ENCODE measurements around the gene FNBP1L. TPM values are rescaled to one million over a fixed set of nuclear protein-coding genes. Genes with fewer than 3 reads are reported as not detected.

Gene FNBP1L
- total RNA-seq, 1 donor from 2014 or later: 107 TPM

DNA sequence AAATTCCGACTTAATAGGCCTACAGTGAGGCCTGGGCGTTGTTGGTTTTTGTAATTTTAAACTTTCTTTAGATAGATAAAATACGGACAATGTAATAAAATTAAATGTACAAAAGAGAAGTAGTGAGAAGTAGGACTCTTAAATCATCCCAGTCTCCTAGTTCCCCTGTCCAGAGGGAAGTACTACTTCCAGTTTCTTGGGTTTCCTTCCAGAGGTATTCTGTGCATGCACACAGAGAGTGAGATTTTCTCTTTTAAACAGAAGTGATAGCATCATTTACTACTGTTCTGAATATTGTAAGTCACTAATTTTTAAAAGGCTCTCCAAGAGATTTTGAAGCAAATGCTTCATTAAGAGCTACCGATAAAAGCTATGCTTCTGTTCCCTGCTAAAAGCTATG is 7.2 kb upstream of the FNBP1L start:
- Mint-ChIP-seq H3K9me3 (ENCODE audit: unreplicated experiment) (no peaks in the 10 kb centered on the region), H3K36me3 (ENCODE audit: low read depth, unreplicated experiment) (no peaks in the 10 kb centered on the region), H3K4me1 (ENCODE audit: unreplicated experiment) (peaks cover 3% of the 10 kb centered on the region), H3K27me3 (ENCODE audit: unreplicated experiment) (peaks cover 4% of the 10 kb centered on the region), H3K27ac (ENCODE audit: unreplicated experiment) (no peak overlapping the region), H3K4me3 (ENCODE audit: unreplicated experiment) (no peak overlapping the region)
- no peak for DNase-seq (ENCODE audit: low spot score)
- TF ChIP-seq, protein P1, sequence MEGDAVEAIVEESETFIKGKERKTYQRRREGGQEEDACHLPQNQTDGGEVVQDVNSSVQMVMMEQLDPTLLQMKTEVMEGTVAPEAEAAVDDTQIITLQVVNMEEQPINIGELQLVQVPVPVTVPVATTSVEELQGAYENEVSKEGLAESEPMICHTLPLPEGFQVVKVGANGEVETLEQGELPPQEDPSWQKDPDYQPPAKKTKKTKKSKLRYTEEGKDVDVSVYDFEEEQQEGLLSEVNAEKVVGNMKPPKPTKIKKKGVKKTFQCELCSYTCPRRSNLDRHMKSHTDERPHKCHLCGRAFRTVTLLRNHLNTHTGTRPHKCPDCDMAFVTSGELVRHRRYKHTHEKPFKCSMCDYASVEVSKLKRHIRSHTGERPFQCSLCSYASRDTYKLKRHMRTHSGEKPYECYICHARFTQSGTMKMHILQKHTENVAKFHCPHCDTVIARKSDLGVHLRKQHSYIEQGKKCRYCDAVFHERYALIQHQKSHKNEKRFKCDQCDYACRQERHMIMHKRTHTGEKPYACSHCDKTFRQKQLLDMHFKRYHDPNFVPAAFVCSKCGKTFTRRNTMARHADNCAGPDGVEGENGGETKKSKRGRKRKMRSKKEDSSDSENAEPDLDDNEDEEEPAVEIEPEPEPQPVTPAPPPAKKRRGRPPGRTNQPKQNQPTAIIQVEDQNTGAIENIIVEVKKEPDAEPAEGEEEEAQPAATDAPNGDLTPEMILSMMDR (IDR thresholded peaks at IDR 0.05; ENCODE audit: unreplicated experiment): no peak

DNA sequence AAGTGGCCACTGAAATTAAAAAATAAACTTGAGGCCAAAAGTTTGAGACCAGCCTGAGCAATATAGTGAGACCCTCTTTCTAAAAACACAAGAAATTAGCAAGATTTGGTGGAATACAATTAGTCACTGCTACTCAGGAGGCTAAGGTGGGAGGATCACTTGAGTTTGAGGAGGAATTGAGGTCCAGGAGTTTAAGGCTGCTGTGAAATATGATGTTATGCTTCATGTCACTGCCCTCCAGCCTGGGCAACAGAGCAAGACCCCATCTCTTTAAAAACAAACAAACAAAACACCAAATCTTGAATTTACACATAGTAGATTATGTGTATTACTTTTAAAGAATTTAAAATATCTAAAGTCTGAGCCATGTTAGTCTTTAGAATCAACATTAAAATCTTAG is 6.3 kb upstream of the FNBP1L start:
- TF ChIP-seq, protein P1 (IDR thresholded peaks at IDR 0.05; ENCODE audit: unreplicated experiment): no peak
- Mint-ChIP-seq H3K9me3 (ENCODE audit: unreplicated experiment) (no peaks in the 10 kb centered on the region), H3K4me3 (ENCODE audit: unreplicated experiment) (no peak overlapping the region), H3K27ac (ENCODE audit: unreplicated experiment) (no peak overlapping the region), H3K27me3 (ENCODE audit: unreplicated experiment) (peaks cover 3% of the 10 kb centered on the region), H3K36me3 (ENCODE audit: low read depth, unreplicated experiment) (no peaks in the 10 kb centered on the region), H3K4me1 (ENCODE audit: unreplicated experiment) (peaks cover 6% of the 10 kb centered on the region)
- DNase-seq (ENCODE audit: low spot score): no peak

DNA sequence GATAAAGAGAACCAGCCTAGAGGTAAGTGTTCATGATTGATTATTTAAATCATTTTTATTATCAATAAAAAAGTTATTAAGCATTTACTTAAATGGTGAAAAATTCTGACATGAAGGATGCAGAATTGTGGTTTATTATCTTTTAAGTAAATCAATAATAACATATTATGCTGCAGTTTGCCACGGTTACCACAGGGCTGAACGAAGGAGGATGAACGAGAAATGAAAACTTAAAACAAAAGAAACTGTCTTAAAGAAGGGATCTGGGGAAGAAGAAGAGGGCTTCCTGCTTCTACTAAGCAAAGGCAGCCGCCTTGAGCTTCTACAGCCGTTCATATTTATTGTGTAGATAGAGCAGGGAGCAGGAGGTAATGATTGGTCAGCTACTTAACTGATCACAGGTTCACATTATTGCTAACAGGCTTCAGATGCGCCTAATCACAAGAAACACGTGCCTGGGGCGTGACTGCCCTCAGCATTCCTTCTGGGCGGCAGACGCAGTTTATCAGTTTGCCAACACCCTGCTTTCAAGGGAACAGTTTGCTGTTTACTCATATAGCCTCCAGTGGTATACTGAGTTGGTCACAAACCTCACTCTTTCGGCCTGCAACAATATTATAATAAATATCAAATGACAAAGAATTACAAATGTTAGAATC is 5.8 kb upstream of the FNBP1L start:
- no peaks in the 10 kb centered on the region for H3K36me3 Mint-ChIP-seq (ENCODE audit: low read depth, unreplicated experiment)
- H3K4me3 Mint-ChIP-seq (ENCODE audit: unreplicated experiment): no peak overlapping the region
- DNase-seq (ENCODE audit: low spot score): no peak
- H3K4me1 Mint-ChIP-seq (ENCODE audit: unreplicated experiment): peaks cover 12% of the 10 kb centered on the region
- TF ChIP-seq, protein P1 (IDR thresholded peaks at IDR 0.05; ENCODE audit: unreplicated experiment): no peak
- H3K9me3 Mint-ChIP-seq (ENCODE audit: unreplicated experiment): no peaks in the 10 kb centered on the region
- no peak overlapping the region for H3K27ac Mint-ChIP-seq (ENCODE audit: unreplicated experiment)
- peaks cover 3% of the 10 kb centered on the region for H3K27me3 Mint-ChIP-seq (ENCODE audit: unreplicated experiment)

DNA sequence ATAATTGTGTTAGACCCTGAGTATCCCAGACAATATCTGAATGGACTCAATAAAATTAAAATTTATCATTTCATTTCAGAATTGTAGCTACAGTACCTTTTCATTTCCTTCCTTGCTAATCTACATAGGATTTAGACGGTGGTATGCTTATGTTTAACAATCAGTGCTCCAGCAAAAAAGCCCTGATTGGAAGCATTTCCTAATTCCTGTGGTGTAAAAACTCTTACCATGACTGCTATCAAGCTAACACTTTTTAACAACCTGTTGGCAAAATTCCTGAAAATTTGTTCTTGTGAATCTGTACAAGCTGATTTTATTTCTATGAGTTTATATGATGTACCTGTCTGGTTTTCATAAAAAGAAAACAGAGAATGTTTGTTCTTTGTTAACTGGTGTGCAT is 5.2 kb upstream of the FNBP1L start:
- Mint-ChIP-seq H3K9me3 (ENCODE audit: unreplicated experiment) (no peaks in the 10 kb centered on the region), H3K4me1 (ENCODE audit: unreplicated experiment) (peaks cover 17% of the 10 kb centered on the region), H3K27me3 (ENCODE audit: unreplicated experiment) (peaks cover 6% of the 10 kb centered on the region), H3K4me3 (ENCODE audit: unreplicated experiment) (no peak overlapping the region), H3K36me3 (ENCODE audit: low read depth, unreplicated experiment) (peaks cover 3% of the 10 kb centered on the region), H3K27ac (ENCODE audit: unreplicated experiment) (no peak overlapping the region)
- TF ChIP-seq, protein P1 (IDR thresholded peaks at IDR 0.05; ENCODE audit: unreplicated experiment): no peak
- DNase-seq (ENCODE audit: low spot score): no peak

DNA sequence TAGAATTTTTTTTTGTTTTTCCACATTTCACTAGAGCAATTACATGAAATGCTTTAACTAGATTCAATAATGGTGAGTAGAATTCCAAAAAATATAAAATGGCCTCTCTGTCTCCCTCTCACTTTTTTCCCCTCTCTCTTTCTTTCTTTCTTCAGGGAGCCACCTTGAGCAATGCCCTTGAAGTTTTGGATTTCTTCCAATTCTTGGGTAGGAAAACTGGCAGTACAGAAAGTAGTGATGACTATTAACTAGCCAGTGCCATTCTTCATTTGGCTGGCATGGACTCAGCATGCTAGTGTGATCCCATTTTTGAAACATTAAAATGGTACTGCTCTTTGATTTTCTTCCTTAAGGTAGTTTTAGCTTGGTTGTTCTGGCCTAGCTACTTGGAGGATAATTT is 4.5 kb upstream of the FNBP1L start:
- TF ChIP-seq, protein P1 (IDR thresholded peaks at IDR 0.05; ENCODE audit: unreplicated experiment): no peak
- Mint-ChIP-seq H3K36me3 (ENCODE audit: low read depth, unreplicated experiment) (peaks cover 3% of the 10 kb centered on the region), H3K9me3 (ENCODE audit: unreplicated experiment) (no peaks in the 10 kb centered on the region), H3K27ac (ENCODE audit: unreplicated experiment) (no peak overlapping the region), H3K27me3 (ENCODE audit: unreplicated experiment) (peaks cover 6% of the 10 kb centered on the region), H3K4me3 (ENCODE audit: unreplicated experiment) (no peak overlapping the region), H3K4me1 (ENCODE audit: unreplicated experiment) (peaks cover 17% of the 10 kb centered on the region)
- no peak for DNase-seq (ENCODE audit: low spot score)

Data from endothelial cell (in vitro differentiated cells).